Suppressor macrophage treated with lipopolysaccharide for 4 hours (primary cell): ENCODE results near the gene CCDC24.

ENCODE experiments used
- DNase-seq: peaks from one replicate; pipeline ENCODE4 v3.0.0-alpha.2; 2020

Gene CCDC24

DNA sequence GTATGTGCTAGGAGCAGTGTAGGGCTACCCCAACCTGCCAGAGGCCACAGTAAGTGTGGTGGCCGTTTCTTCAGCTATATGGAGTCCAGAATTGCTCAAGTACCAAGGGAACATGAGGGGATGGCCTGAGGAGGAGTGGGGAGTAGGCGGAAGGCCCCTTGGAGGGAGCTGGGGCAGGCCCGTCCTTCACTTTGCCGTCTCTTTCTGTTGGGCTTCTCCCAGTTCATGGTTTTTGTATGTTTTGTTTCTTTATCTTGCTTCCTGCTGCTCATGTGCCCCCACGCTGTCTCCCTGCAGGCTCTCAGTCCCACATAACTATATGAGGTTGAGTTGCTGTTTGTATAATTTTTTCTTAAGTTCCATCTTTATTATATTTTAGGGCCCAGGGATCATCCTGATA, 27.5 kb upstream of the CCDC24 start:
- no peak for DNase-seq

DNA sequence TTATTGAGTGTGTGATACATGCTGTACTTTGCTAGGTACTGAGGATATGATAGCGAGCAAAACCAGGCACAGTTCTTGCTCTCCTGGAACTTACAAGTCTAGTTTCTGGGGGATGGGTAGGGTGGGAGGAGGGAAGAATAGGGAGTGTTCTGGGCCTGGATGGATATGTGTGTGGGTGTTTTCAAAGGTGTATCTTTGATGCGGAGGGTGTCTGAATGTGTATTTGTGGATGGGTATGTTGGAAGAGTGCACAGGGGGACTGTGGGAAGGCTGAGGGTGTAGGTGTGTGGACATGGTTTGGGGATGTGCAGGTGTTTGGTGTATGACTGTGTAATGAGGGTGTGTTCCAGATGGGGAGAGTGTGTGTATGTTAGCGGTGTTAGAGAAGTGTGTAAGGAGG, 26.1 kb upstream of the CCDC24 start:
- DNase-seq: no peak

DNA sequence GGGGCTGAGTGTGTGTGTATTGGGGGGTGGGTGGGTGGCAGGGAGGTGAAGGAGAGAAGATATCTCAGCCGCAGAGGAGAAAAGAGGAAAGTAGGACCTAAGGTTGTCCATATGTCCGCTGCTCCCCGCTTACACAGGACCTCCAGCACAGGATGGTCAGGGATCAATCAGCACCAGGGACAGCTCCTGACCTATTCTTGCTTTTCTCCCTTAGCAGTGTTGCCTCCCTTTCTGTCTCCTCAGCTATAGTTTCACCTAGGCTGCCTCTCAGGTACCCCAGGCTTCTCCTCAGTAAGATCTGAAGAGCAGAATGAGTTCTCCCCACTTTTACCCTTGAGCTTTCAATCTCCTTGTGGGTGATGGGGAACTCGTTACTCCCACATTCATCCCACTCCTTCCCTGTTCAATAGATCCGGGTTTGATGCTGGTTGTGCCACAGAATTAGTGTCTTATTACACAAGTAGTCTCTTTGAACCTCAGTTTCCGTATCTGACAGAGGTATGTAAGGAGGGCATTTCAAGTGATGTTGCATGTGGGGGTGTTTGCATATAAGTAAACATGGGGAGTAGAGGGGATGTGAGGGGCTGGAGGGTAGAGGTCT, 23.0 kb upstream of the CCDC24 start:
- no peak for DNase-seq

DNA sequence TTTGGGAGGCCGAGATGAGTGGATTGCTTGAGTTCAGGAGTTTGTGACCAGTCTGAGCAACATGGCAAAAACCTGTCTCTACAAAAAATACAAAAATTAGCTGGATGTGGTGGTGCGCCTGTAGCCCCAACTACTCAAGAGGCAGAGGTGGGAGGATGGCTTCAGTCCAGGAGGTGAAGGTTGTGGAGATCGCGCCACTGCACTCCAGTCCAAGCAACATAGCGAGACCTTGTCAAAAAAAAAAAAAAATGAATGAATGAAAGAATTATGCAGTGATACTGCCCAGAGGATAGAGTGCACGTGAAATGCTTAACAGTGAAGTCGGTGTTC, 22.0 kb upstream of the CCDC24 start:
- DNase-seq: no peak

DNA sequence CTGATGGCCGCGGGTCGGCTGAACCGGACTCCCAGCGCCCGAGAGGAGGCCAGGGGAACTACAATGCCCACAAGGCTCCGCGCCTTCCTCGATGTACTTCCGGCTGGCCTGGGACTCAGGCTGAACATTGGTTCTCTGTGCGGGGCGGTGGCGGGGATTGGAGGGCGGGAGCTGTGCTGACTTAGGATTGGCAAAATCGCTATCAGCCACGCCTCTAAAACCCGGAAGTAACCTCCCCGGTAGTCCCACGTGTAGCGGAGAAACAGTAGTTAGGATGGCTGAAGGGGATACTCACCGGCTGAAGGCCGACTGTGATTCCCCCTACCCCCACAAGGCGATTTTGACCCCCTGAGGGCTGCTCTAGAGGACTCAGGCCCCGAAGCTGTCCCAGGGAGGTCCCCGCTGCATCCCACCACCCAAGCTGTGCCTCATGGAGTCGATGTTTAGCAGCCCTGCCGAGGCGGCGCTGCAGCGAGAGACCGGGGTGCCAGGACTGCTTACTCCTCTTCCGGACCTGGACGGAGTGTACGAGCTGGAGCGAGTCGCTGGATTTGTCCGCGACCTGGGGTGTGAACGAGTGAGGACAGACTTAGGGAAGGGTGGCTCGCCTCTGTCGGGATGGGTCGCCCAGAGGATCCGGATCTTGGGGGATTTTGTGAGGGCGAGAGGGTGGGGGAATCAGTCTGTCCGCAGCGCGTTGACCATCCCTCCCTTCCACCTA, 21.5 kb upstream of the CCDC24 start, which contains the start of gene DPH2:
Gene DPH2, plus strand, starts transcription at position 265 of the 721 bp plus-strand sequence. Its CDS starts 166 bp downstream, at position 431.
- peak; percentile 98 for DNase-seq

DNA sequence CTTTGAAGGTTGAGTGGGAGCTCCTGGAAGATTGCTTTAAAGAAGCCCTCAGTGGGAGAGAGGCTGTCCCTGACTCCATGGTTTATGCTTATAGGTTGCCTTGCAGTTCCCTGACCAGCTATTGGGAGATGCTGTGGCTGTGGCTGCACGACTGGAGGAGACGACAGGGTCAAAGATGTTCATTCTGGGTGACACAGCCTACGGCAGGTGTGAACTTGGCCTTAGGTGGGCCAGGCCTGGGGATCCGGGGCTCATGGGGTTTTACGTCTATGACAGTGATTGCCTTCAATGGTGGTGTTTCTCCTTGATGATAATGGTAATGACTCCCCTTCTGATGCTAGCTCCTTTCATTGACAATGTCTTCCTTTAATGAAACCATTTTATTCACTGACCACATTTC, 20.9 kb upstream of the CCDC24 start:
- DNase-seq: no peak

DNA sequence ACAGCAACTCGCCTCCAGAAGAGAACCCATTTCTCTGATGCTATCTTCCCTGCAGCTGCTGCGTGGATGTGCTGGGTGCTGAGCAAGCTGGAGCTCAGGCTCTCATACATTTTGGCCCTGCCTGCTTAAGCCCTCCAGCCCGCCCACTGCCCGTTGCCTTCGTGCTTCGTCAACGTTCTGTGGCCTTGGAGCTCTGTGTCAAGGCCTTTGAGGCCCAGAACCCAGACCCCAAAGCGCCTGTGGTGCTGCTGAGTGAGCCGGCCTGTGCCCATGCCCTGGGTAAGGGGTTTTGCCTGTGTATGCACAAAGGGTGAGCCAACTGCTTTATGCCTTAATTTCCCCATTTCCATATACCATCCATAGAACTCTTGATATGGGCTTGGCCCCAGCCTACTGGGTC, 20.5 kb upstream of the CCDC24 start:
- DNase-seq: no peak

DNA sequence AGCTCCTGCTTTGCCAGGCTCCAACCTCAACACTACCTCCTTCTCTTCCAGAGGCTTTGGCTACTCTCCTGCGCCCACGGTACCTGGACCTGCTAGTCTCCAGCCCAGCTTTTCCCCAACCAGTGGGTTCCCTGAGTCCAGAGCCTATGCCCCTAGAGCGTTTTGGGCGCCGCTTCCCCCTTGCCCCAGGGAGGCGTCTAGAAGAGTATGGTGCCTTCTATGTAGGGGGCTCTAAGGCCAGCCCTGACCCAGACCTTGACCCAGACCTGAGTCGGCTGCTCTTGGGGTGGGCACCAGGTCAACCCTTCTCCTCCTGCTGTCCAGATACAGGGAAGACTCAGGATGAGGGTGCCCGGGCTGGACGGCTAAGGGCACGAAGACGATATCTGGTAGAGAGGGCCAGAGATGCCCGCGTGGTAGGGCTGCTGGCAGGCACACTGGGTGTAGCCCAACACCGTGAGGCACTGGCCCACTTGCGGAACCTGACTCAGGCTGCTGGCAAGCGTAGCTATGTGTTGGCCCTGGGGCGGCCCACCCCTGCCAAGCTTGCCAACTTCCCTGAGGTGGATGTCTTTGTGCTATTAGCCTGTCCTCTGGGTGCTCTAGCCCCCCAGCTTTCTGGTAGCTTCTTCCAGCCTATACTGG, 19.9 kb upstream of the CCDC24 start:
- DNase-seq: no peak

DNA sequence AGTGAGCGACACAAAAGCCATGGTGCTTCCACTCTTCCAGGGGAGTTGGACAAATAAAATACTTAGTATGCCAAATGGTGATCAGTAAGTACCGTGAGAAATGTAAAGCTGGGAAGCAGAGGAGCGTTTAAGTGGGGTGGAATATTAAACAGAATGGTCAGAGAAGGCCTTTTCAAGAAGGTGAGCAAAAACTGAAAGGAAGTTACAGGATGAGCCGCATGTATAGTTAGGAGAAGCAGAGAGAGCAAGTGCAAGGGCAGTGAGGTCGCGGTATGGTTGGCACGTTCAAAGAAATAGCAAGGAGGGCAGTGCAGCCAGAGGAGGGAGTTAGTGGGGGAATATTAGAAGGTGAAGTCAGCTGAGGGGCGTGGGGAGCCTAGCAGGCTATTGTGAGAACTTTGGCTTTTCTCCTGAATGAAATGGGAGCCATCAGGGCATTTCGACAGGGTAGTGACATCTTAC, 17.4 kb upstream of the CCDC24 start:
- no peak for DNase-seq

DNA sequence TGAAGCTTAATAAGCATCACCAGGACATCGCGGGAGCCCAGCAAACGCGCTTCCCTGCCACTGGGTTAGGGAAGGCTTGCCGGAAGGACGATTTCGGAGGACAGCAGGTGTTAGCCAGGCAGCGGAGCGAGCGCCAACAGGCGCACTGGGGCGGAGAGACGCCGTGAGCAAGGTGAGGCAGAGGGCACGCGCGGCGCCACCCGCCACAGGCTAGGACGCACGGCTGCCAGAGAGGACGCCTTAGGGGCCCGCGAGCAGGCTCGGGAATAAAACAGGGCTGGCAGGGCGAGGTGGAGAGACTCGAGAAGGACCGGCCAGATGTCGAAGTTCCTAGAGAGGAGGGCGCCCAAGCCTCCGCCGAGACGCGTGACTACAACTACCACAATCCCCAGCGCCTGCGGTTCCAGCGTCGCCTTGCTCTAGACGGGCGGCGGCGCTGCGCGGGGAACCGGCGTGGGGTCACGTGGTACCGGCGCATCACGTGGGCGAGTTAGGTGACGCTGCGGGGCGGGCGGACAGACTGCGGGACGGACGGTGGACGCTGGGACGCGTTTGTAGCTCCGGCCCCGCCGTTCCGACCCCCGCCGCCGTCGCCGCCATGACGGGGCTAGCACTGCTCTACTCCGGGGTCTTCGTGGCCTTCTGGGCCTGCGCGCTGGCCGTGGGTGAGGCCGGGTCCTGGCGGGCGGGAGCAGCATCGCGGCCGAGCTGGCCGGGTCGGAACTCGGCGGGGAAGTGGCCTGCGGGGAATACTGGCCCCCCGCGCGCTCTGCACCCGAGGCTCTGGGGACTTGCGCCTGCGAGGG, 16.8 kb upstream of the CCDC24 start, which contains the start of gene ATP6V0B:
Gene ATP6V0B, plus strand, starts transcription at position 518 of the 806 bp plus-strand sequence. Its CDS starts 81 bp downstream, at position 599.
- peak; percentile 98 for DNase-seq

DNA sequence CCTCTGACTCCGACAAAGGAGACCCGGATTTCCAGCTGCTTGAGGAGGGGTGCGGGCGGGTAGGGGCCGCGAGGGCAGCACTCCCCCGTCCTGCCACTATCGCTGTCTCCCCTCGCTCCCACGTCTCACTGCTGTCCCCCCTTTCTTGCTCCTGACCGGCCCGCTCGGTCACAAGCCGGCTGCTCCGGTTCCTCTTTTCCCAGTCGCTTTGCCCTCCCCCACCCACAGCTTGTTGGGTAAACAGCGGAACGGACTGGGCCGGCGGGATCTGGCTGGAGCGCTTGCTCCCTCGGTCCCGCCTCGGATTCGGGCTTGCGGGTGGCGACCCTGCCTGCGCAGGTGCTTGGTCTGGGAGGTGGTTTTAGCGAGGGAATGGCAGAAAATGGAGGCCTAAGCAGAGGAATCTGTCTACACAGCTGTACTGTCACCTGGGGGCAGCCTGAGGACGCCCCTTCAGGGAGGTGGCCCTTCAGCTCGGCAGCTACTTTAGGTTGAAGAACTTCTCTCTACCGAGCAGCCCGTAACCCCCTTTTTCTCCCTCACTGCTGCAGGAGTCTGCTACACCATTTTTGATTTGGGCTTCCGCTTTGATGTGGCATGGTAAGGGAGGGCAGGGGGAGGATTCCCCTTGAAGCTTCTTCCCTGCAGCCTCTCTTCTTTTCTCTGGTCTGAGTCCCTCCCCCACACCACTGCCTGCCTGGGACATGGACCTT, 16.0 kb upstream of the CCDC24 start:
- DNase-seq: peak; percentile 88

DNA sequence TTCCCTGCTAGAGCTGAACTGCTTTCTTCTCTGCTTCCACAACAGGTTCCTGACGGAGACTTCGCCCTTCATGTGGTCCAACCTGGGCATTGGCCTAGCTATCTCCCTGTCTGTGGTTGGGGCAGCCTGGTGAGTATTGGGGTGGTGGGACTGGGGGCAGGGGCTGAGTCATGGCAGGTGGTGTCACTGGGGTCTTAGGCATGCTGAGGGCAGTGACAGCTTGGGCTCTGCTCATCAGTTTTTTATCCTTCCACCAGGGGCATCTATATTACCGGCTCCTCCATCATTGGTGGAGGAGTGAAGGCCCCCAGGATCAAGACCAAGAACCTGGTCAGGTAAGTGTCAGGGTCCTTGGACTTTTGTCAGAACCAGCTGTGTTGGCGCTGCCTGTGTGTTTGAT, 15.4 kb upstream of the CCDC24 start:
- DNase-seq: no peak

DNA sequence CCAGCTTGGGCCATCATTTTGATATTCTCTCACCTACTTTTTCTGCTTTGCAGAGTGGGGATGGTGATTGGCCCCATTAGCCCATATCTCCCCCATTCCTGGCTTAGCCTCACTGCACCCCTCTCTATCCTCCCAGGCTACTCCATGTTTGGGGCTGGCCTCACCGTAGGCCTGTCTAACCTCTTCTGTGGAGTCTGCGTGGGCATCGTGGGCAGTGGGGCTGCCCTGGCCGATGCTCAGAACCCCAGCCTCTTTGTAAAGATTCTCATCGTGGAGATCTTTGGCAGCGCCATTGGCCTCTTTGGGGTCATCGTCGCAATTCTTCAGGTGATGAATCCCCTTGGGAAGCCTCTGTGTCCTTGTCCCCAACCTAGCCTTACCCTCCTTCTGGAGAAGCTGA, 14.5 kb upstream of the CCDC24 start:
- no peak for DNase-seq

DNA sequence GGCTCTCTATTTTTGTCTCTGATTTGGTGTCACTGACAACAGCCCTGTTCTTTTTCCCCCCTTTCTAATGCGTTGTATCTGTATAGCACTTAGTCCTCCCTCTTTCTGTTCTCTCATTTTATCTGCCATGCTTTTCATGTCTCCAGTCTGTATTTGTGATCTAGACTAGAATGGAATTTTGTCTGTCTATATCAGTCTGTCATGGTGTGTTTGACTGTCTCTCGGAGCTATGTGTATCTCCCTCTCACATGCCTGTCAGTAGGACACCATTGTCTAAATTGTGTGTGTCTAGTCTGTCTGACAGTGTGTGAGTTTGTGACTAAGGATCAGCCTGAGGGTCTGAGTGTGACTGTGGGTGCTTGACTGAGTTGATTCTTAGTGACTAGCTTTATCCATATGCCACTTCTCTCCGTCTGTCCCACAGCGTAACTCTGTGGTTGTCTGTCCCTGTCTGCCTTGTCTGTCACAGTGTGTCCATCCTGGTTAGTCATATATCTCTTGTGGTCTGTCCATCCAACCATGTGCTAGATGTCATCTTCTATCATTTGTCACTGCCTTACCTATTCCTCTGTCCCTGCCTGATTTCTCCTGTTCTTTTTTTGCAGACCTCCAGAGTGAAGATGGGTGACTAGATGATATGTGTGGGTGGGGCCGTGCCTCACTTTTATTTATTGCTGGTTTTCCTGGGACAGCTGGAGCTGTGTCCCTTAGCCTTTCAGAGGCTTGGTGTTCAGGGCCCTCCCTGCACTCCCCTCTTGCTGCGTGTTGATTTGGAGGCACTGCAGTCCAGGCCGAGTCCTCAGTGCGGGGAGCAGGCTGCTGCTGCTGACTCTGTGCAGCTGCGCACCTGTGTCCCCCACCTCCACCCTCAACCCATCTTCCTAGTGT, 13.8 kb upstream of the CCDC24 start:
- DNase-seq: peak; percentile 27

DNA sequence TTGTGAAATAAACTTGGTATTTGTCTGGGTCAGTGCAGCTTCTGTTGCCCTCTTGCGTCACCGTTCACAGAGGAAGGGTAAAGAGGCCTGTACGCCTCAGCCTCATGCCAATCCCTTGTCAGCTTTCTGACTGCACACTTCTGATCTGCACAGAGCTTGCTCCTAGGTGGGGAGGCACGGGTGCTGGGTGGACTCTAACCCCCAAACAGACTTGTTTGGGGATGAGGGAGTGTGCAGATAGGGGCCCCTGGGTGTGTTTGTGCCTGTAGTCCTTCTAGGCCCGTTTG, 13.2 kb upstream of the CCDC24 start:
- DNase-seq: peak; percentile 7

DNA sequence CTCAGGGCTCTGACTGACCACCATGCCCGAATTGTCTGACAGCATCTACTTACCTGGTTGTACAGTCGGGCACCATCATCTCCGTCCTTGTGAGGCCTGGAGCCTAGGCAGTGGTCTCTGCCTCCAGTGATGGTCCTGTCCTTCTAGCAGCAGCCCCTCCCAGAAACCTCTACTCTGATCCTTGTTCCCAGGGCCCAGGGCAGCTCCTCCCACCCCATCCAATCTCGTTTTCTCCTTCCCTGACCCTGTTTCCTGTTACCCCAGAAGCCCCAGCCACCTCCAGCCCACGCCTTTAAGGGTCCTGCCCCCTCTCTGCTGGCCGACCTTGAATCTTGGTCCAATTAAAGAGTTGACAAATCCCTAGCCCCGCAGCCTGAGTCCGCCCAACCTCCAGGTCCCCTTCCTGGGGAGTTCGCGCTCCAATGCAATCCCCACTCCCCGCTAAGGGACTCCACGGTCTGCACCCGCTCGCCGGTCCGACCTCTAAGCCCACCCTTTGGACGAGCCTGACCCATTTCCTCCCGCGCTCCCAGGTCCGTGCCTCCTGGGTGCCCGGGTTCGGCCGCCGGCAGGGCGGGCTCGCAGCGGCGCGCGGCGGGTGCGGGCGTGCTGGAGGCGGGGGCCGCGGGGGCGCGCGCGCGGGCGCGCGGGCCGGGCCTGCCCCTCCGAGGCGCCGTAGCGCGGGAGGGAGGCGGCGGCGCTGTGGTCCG, 12.7 kb upstream of the CCDC24 start, which contains the start of gene B4GALT2:
Gene B4GALT2, plus strand, starts transcription at position 660 of the 710 bp plus-strand sequence. CDS start 1,951 bp downstream, outside the sequence.
- peak; percentile 26 for DNase-seq

DNA sequence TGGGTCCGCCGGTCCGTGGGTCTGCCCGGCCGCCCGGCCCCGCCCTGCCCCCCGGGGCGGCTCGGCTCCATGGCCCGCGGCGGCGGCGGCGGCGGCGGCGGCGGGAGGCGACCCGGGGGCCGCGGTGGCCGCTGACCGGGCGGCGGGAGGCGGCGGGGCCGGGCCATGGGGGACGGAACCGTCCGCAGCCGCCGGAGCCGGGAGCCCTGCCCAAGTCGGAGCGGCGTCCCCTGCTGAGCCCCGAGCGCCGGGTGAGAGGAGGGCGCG, 12.2 kb upstream of the CCDC24 start:
- no peak for DNase-seq

DNA sequence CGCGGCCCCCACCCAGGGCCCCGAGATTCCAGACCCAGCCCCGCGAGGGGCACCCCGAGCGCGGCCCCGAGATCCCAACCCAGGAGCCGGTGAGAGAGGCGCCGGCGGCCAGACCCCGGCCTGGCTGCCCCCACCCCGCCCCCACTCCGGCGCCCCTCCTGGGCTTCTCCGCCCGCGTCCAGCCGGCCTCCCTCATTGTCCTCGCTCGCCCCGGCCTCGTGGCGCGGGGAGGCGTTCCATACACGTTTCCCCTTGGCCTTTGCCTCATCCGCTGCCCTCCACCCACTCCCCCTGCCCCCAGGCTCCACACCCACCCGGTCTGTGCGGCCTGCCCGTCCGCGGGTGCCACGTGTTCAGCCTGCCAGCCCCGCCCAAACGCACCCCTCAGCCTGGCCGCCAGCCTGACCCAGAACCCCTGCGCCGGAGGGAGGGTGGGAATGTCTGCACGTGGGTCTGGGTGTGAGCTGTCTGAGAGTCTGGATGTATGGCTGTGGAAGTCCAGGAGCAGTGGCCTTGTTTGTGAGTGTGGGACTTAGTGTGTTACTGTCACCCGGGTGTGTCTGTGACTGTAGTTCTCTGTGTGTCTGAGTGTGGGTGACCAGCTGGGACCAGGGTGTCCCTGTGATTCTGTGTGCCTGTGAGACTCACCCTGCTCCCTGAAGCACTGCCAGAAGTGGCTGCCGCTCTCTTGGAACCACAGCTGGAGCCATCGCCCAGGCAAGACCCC, 11.7 kb upstream of the CCDC24 start:
- peak; percentile 14 for DNase-seq

DNA sequence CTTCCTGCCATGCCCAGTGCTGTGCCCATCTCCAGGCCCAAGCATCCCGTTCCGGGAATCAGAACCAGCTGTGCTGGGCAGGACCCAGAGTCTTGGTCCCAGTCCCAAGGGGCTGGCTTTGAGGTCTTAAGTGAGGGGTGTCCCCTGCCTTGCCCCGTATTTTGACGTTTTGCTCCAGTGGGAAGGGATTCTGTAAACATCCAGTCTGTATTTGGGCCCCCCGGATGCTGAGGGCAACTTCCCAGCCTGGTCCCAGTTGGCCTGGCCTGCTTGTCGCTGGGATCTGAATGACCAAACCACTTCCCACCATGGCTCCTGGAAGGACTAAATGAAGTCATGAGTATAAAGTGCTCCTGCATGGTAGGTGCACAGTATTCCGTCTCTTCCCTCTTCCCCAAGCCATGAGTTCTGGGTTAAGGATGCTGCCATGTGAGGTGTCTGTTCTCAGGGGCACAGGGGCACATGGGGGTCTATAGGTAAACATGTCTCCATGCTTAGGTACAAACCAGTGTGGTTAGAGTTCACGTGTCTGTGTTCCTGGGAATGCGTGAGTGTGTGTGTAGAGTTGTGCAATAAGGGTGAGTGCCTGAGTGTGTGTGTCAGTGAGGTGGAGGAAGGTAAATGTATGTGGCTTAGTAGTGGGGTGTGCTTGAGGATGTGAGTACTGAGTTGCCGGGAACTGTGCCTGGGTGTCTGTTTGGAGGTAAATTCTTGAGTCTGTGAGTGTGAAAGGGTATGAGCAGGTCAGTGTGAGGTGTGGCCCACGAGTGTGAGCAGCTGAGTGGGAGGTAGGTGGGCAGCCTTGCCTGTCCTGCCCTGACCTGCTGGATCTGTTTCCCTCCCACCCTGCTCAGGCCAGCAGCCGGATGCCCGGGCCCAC, 10.9 kb upstream of the CCDC24 start:
- DNase-seq: no peak

DNA sequence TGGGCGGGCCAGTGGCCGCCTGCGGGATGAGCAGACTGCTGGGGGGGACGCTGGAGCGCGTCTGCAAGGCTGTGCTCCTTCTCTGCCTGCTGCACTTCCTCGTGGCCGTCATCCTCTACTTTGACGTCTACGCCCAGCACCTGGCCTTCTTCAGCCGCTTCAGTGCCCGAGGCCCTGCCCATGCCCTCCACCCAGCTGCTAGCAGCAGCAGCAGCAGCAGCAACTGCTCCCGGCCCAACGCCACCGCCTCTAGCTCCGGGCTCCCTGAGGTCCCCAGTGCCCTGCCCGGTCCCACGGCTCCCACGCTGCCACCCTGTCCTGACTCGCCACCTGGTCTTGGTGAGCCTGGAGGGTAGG, 10.3 kb upstream of the CCDC24 start:
- DNase-seq: no peak
